DOHH2 (cell line): ENCODE measurements around the gene VPS29.

ENCODE experiments used
- CTCF ChIP-seq: fragments of 200-600 bp; sonication (generic); IDR thresholded peaks from one replicate; pipeline ENCODE4 v1.5.1; 2014; ENCODE audit warnings: antibody characterized with exemption, mild to moderate bottlenecking, low read depth, low read length; ENCODE audit not compliant: poor library complexity, severe bottlenecking
- EZH2phosphoT487 ChIP-seq: fragments of 200-600 bp; sonication (generic); IDR thresholded peaks from 2 replicates; pipeline ENCODE4 v1.6.1; 2017; ENCODE audit warnings: borderline replicate concordance, mild to moderate bottlenecking, antibody characterized with exemption, low read length, moderate library complexity, mixed read lengths

GRCh38 chr12:110453569-110454296 is 48.2 kb downstream of the VPS29 start:
- TF ChIP-seq CTCF (no peak), EZH2phosphoT487 (no peak)
